ENCODE measurements around the gene ATG4B.

ATG4B gene

GRCh38 chr2:241619597-241620418 is 17.7 kb upstream of the ATG4B start:
- DNase-seq (ENCODE audit: low read depth), result no peak
- no peak overlapping the region for H3K4me3 ChIP-seq (ENCODE audit: low read depth, low read length)
- TF ChIP-seq CTCF (IDR thresholded peaks at IDR 0.05; ENCODE audit: control insufficient read depth, extremely low read depth, insufficient read depth), result no peak

GRCh38 chr2:241620419-241620769 is 17.1 kb upstream of the ATG4B start:
- no peak overlapping the region for H3K4me3 ChIP-seq (ENCODE audit: low read depth, low read length)
- no peak for DNase-seq (ENCODE audit: low read depth)
- no peak for TF ChIP-seq CTCF (IDR thresholded peaks at IDR 0.05; ENCODE audit: control insufficient read depth, extremely low read depth, insufficient read depth)

- no peak overlapping the region for H3K4me3 ChIP-seq (ENCODE audit: low read depth, low read length)
- DNase-seq (ENCODE audit: low read depth), result no peak
- TF ChIP-seq CTCF (IDR thresholded peaks at IDR 0.05; ENCODE audit: control insufficient read depth, extremely low read depth, insufficient read depth), result no peak
These were observed 9.8 kb upstream of the ATG4B start for GRCh38 chr2:241627675-241628074.

DNA sequence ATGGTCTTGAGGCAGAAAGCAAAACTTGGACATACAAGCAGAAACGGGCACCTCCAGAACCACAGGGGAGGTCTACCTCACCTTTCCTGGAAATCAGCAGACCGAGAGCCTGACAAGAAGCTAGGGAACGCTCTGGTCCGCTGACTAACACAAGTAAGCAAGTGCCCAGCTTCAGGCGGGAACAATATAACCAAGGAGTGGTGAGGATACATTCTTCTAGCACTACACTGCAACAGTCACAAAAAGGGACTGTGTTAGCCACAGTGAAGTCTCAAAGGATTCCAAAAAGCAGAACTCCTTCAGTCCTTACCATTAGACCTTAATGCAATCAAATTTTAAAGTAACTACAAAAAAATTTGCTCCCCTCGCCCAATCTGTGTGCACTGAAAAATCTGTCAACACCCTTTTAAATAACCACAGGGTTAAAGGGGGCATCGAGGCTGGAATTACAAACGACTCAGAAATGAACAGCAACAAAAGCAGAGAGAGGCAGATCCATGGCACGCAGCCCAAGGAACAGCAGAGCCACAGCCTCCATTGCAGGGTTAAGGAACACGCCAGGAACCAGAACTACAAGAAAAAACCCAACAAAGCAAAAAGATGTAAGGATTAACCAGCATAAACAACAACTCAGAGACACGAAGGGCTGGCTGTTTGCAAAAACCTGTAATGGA is 7.6 kb upstream of the ATG4B start:
- no peak for TF ChIP-seq CTCF (IDR thresholded peaks at IDR 0.05; ENCODE audit: control insufficient read depth, extremely low read depth, insufficient read depth)
- no peak overlapping the region for H3K4me3 ChIP-seq (ENCODE audit: low read depth, low read length)
- DNase-seq (ENCODE audit: low read depth), result no peak

DNA sequence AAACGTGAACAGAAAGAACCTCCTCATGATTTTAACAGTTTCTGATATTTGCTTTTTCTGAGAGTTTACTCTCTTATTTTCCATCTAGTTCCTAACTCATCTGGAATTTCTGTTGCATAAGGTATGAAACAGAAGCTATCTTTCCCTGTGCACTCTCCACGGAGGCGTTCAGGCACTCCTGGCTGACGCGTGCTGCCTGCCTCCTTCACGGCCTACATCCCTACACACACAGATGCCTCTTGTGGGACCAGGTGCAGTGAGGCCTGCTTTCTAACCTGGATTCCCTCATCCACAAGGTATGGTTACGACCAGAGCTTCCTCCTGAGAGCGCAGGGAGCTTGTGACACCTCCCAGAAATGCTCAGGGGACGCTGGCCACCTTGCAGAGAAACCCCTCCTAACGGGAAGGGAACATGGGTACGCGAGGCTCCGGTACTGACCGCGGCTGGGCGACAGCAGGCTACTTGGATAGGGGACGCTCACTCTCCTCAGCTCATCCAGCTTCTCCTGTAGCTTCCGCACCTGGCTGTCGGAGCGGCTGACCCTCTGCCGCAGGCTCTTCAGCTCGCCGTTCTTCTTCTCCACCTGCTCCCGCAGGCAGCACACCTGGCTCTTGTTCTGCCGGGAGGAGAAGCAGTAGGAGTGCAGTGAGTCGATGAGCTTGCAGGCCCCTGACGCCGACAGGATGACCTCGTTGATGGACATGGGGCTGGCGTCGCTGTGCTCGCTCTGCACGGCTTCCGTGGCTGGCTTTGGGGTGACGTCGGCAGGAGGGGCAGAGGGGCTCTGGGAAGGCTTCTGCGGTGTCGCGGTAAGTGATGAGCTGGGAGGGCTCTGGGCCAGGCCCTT is 4.8 kb upstream of the ATG4B start:
- no peak for DNase-seq (ENCODE audit: low read depth)
- TF ChIP-seq CTCF (IDR thresholded peaks at IDR 0.05; ENCODE audit: control insufficient read depth, extremely low read depth, insufficient read depth), result no peak
- no peak overlapping the region for H3K4me3 ChIP-seq (ENCODE audit: low read depth, low read length)

GRCh38 chr2:241633561-241633960 is 3.9 kb upstream of the ATG4B start:
- no peak for TF ChIP-seq CTCF (IDR thresholded peaks at IDR 0.05; ENCODE audit: control insufficient read depth, extremely low read depth, insufficient read depth)
- no peak overlapping the region for H3K4me3 ChIP-seq (ENCODE audit: low read depth, low read length)
- no peak for DNase-seq (ENCODE audit: low read depth)

Measured in LNCaP clone FGC (cell line).